Measurements from ENCODE around the gene TUBGCP6.

DNA sequence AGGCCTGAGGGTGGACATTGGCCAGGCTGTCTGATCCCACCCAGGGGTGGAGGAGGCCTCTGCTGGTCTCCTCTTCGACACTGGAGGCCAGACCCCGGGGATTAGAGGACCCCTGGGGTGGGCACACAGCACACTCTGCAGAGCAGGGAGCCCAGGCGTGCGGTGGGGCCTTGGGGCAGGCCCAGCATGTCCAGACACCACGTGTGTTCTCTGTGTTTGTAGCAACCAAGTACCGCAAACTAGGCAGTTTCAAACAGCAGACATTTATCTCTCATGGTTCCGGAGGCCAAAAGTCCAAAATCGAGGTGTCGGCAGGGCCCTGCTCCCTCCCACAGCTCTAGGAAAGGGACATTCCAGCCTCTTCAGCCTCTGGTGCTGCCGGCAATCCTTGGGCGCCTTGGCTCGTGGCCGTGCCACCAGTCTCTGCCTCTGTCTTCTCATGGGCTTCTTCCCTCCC is 72.8 kb downstream of the TUBGCP6 start:
- TF ChIP-seq, protein P1, sequence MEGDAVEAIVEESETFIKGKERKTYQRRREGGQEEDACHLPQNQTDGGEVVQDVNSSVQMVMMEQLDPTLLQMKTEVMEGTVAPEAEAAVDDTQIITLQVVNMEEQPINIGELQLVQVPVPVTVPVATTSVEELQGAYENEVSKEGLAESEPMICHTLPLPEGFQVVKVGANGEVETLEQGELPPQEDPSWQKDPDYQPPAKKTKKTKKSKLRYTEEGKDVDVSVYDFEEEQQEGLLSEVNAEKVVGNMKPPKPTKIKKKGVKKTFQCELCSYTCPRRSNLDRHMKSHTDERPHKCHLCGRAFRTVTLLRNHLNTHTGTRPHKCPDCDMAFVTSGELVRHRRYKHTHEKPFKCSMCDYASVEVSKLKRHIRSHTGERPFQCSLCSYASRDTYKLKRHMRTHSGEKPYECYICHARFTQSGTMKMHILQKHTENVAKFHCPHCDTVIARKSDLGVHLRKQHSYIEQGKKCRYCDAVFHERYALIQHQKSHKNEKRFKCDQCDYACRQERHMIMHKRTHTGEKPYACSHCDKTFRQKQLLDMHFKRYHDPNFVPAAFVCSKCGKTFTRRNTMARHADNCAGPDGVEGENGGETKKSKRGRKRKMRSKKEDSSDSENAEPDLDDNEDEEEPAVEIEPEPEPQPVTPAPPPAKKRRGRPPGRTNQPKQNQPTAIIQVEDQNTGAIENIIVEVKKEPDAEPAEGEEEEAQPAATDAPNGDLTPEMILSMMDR (IDR thresholded peaks at IDR 0.05): no peak
- TF ChIP-seq POLR2A (IDR thresholded peaks at IDR 0.05): no peak
